Stimulated activated CD8-positive, alpha-beta memory T cell treated with anti-CD3 and anti-CD28 coated beads, Interleukin-15, amount 100 ng/mL, for 4 hours (primary cell): ENCODE data around the gene OR1B1.
"Not testable (repeated sequence)": the region's sequence is repeated elsewhere in the genome, so short reads cannot be mapped to it uniquely, and the experiment has no call there.

Experiments
- DNase-seq, 2 donors: peaks; one replicate each; pipeline ENCODE4 v3.0.0-alpha.2; 2020; ENCODE audit warnings: low read depth in 2 of 2

The OR1B1 gene

GRCh38 chr9:122657527-122657926 lies at the start of gene OR1B1:
TSS of gene OR1B1 (minus strand) at chr9:122657627.
- no peak for DNase-seq

GRCh38 chr9:122695696-122696095 lies 38.3 kb upstream of the OR1B1 start:
- no peak for DNase-seq

- no peak for DNase-seq
These were observed 27.4 kb upstream of the OR1B1 start for GRCh38 chr9:122684851-122685250.

GRCh38 chr9:122672481-122672880 lies 15.1 kb upstream of the OR1B1 start:
- DNase-seq = no peak

- no peak for DNase-seq
These were observed 4.0 kb upstream of the OR1B1 start, which contains the start of gene OR1L1 for GRCh38 chr9:122661416-122661815. TSS of gene OR1L1 (plus strand) at chr9:122661716. CDS start at chr9:122661716, 0 bp downstream.

- no peak for DNase-seq
These were observed 1.0 kb downstream of the OR1B1 start for GRCh38 chr9:122656378-122656777.

- DNase-seq = no peak
These were observed 15.2 kb downstream of the OR1B1 start for GRCh38 chr9:122642226-122642625.

- DNase-seq = no peak
These were observed 37.4 kb downstream of the OR1B1 start for GRCh38 chr9:122619996-122620395.

GRCh38 chr9:122614362-122614761 lies 43.1 kb downstream of the OR1B1 start, which contains the start of gene OR1Q1:
TSS of gene OR1Q1 (plus strand) at chr9:122614738. CDS start at chr9:122614738, 0 bp downstream.
- no peak for DNase-seq

GRCh38 chr9:122609804-122610203 lies 47.6 kb downstream of the OR1B1 start:
- no peak for DNase-seq

GRCh38 chr9:122606587-122606986 lies 50.8 kb downstream of the OR1B1 start:
- no peak for DNase-seq

GRCh38 chr9:122605691-122606090 lies 51.7 kb downstream of the OR1B1 start:
- DNase-seq = no peak

- DNase-seq = not testable (repeated sequence)
These were observed 74.1 kb downstream of the OR1B1 start, which contains the start of gene OR1L8 for GRCh38 chr9:122583284-122583683. TSS of gene OR1L8 (minus strand) at chr9:122583384. CDS start at chr9:122568477, 14,907 bp downstream.

- DNase-seq = no peak
These were observed 77.1 kb downstream of the OR1B1 start for GRCh38 chr9:122580360-122580759.

GRCh38 chr9:122579874-122580273 lies 77.6 kb downstream of the OR1B1 start:
- DNase-seq = no peak
